HepG2 (cell line): ENCODE data around the gene ARHGEF9. TPM values are rescaled to one million over a fixed set of nuclear protein-coding genes. Genes with fewer than 3 reads are reported as not detected.

Experiments
- ARID5B ChIP-seq: IDR thresholded peaks from 2 replicates; pipeline ENCODE4 v1.4.0; 2020; ENCODE audit warnings: mild to moderate bottlenecking, missing genetic modification reagents
- BHLHE40 ChIP-seq: IDR thresholded peaks from 2 replicates; pipeline ENCODE4 v1.6.1; 2011; ENCODE audit warnings: low read length, improper control_type of control experiment
- CBX1 ChIP-seq: IDR thresholded peaks from one replicate; pipeline ENCODE4 v1.6.1; 2016; ENCODE audit warnings: antibody characterized with exemption, low read depth
- ELF3 ChIP-seq: IDR thresholded peaks from 2 replicates; pipeline ENCODE4 v1.6.1; 2016; ENCODE audit warnings: missing genetic modification reagents, missing compliant biosample characterization
- HDAC2 ChIP-seq: sonication (generic); formaldehyde crosslinking; IDR thresholded peaks from 2 replicates; pipeline ENCODE4 v1.4.0; 2020; ENCODE audit warnings: missing genetic modification reagents
- SMYD3 ChIP-seq: sonication (generic); formaldehyde crosslinking; IDR thresholded peaks from 2 replicates; pipeline ENCODE4 v1.8.1; 2023; ENCODE audit warnings: mild to moderate bottlenecking, missing genetic modification reagents
- TBP ChIP-seq: sonication (generic); formaldehyde crosslinking; IDR thresholded peaks from 2 replicates; pipeline ENCODE4 v1.5.0; 2020; ENCODE audit warnings: missing genetic modification reagents
- TSC22D2 ChIP-seq: sonication (generic); formaldehyde crosslinking; IDR thresholded peaks from 2 replicates; pipeline ENCODE4 v1.5.1; 2020; ENCODE audit warnings: missing genetic modification reagents, mild to moderate bottlenecking, borderline replicate concordance
- ZBTB40 ChIP-seq, 2 experiments: fragments of 450-650 bp in 1 of 2; sonication (generic) in 1 of 2; formaldehyde crosslinking in 1 of 2; IDR thresholded peaks; 2 replicates each; pipeline versions ENCODE4 v1.6.1 to v1.8.0; 2016 to 2022; ENCODE audit warnings: antibody characterized with exemption in 1 of 2, mild to moderate bottlenecking in 1 of 2, missing genetic modification reagents in 1 of 2
- ZFYVE20 ChIP-seq: sonication (generic); formaldehyde crosslinking; IDR thresholded peaks from 2 replicates; pipeline ENCODE4 v1.8.0; 2023; ENCODE audit warnings: low read depth, mild to moderate bottlenecking, moderate library complexity, missing genetic modification reagents, borderline replicate concordance
- ZMYM2 ChIP-seq: sonication (generic); formaldehyde crosslinking; IDR thresholded peaks from 2 replicates; pipeline ENCODE4 v1.8.0; 2022; ENCODE audit warnings: mild to moderate bottlenecking, missing genetic modification reagents
- ZNF574 ChIP-seq: sonication (generic); formaldehyde crosslinking; IDR thresholded peaks from 2 replicates; pipeline ENCODE4 v1.4.0; 2020; ENCODE audit warnings: missing genetic modification reagents
- ZNF670 ChIP-seq: sonication (generic); formaldehyde crosslinking; IDR thresholded peaks from 2 replicates; pipeline ENCODE4 v1.8.0; 2022; ENCODE audit warnings: mild to moderate bottlenecking, missing genetic modification reagents, borderline replicate concordance
- polyA plus RNA-seq, 8 experiments: library from polyadenylated mRNA; depleted of rRNA in 3 of 8; stranded (reverse) in 7 of 8; unstranded in 1 of 8; fragments of >200 nt; fragmentation: Illumina TruSeq in 4 of 8; extraction: Trizol in 4 of 8; gene quantifications; 2 replicates each; pipeline versions ENCODE4 v1.2.1 to v1.2.3, GENCODE V29; 2011 to 2016; ENCODE audit warnings: low read depth in 4 of 8, missing spikeins in 1 of 8, mixed read lengths in 1 of 8; ENCODE audit not compliant: insufficient read depth in 1 of 8
- total RNA-seq, 5 experiments: library from RNA; depleted of rRNA; stranded (reverse); fragments of >200 nt; fragmentation: Illumina TruSeq; extraction: Trizol; gene quantifications; 2 replicates each; pipeline ENCODE4 v1.2.3, GENCODE V29; 2016; ENCODE audit warnings: low read depth in 1 of 5

Gene ARHGEF9
- total and polyA plus RNA-seq, 2 of the 13 experiments (the other 11 are each of a cell fraction or from before 2014, with no cell fraction given), result 0.91 to 1.8 TPM

DNA sequence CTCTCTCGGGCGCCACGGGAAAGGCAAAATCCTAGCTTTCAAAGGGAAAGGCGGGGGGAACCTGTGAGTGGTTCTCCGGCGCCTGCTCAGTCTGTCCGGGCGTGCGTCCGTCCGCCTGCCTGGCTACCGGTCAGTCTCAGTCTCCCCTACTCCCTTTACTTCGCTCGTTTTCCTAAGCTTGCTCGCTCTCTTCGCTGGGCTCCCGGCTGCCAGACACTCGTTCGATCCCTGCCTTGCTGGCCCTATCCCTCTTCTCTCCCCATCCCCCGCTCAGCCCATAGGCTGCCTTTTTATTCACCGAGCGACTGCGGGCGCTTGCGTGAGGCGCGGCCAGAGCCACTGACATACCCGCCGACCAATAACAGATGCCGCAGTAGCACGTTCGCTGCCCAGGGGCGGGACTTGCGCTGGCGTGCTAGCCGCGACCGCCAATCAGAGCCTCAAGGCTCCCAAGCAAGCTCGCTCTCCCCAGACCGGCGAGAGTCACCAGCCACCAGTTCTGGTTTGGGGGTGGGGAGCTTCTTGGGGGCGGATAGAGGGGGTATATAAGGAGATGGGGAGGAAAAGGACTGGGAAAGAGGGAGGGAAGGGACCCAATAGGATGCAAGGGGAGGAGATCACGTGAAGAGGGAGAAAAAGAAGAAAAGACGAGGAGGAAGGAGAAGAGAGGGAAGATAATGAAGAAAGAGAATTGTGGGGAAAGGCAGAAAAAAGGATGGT is 30.0 kb downstream of the ARHGEF9 start (continued):
- TF ChIP-seq ZBTB40 (IDR thresholded peaks at IDR 0.05) (no peak), ZBTB40 (CRISPR knock-in tag; IDR thresholded peaks at IDR 0.05) (no peak; the same call in 1 of the 2 replicates), BHLHE40 (peak; percentile 52; the same call in 1 of the 2 replicates), ZNF574 (CRISPR knock-in tag) (0 out of 2 replicates have a peak, but pooled peaks have one; percentile 11), TBP (CRISPR knock-in tag) (no peak), ZNF670 (no peak), TSC22D2 (CRISPR knock-in tag) (no peak), CBX1 (peak; percentile 87), HDAC2 (CRISPR knock-in tag) (no peak), ELF3 (no peak), ARID5B (CRISPR knock-in tag) (0 out of 2 replicates have a peak, but pooled peaks have one; percentile 14), ZMYM2 (no peak), ZFYVE20 (CRISPR knock-in tag) (no peak), SMYD3 (no peak)
